Subcutaneous abdominal adipose tissue (tissue), 5 donors: ENCODE results near the gene COL24A1.

Experiments
- H3K27ac ChIP-seq: one replicate; pipeline ENCODE4 v1.7.0; 2013; ENCODE audit warnings: low read depth, mild to moderate bottlenecking, inconsistent platforms, low read length, moderate library complexity
- H3K27me3 ChIP-seq, 5 donors: one replicate each; pipeline ENCODE4 v1.7.0; 2013; ENCODE audit warnings: low read length in 5 of 5, inconsistent platforms in 1 of 5; ENCODE audit not compliant: control insufficient read depth in 5 of 5, insufficient read depth in 4 of 5
- H3K36me3 ChIP-seq, 5 donors: one replicate each; pipeline ENCODE4 v1.7.0; 2013; ENCODE audit warnings: low read length in 5 of 5; ENCODE audit not compliant: control insufficient read depth in 5 of 5, insufficient read depth in 5 of 5
- H3K4me1 ChIP-seq, 5 donors: one replicate each; pipeline ENCODE4 v1.7.0; 2013; ENCODE audit warnings: low read length in 5 of 5, mild to moderate bottlenecking in 3 of 5, moderate library complexity in 1 of 5; ENCODE audit not compliant: control insufficient read depth in 5 of 5, insufficient read depth in 5 of 5
- H3K4me3 ChIP-seq, 5 donors: one replicate each; pipeline ENCODE4 v1.7.0; 2013; ENCODE audit warnings: low read length in 5 of 5, low read depth in 1 of 5
- H3K9ac ChIP-seq, 5 donors: one replicate each; pipeline ENCODE4 v1.7.0; 2013; ENCODE audit warnings: low read length in 5 of 5, mild to moderate bottlenecking in 4 of 5, moderate library complexity in 3 of 5
- H3K9me3 ChIP-seq, 5 donors: one replicate each; pipeline ENCODE4 v1.7.0; 2013; ENCODE audit warnings: low read length in 5 of 5; ENCODE audit not compliant: control insufficient read depth in 5 of 5
- donor health status: healthy.
- donor health status: healthy.
- donor health status: healthy.
- donor health status: healthy.
- donor health status: healthy.

The COL24A1 gene

DNA sequence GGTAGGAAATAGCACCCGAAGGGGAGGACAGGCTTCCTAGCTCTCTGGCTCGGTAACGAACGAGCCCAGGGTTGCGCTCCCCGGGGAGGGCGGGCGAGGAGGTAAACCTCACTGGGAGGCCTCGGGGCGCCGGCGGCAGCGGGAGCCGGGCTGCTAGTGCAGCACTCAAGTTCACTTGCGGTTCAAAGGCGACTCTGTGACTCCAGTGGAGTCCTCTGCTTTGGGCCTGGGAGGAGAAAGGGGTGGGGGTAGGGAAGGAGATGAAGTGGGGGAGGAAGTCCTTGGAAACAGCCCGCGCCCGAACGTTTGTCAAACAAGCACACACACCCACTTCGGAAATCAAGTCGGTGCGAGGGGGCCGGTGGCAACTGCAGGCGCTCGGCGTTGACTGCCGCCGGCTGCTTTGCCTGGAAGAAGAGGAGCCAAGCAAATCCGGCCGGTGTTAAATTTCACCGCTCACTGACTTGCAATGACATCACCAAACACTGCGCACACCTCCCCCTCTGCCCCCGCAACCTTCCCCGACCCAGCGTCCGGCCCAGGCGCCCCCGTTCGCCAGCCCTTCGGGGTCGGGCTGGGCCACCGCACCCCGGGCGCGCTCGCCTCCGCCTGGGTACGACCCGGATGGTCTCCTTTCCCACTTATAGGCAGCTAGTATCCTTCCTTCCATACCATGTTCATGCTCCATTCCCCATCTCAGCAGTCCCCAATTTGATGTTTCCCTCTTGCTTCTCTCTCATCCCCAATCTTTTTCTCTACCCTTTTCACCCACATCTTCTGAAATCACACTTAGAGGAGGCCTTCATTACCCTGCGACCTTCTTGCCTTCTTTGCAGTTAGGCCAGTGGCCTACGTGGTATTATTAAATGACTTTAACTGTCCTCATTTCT is at the start of gene COL24A1:
TSS of gene COL24A1 (minus strand) at position 207 of the 890 bp plus-strand sequence. CDS start 376 bp downstream, outside the sequence.
- Histone ChIP-seq H3K9me3 (no peaks in the 10 kb centered on the region), H3K36me3 (no peaks in the 10 kb centered on the region), H3K9ac (peak within 1 kb of the TSS in 4 of 5 donors; percentile 10 to 62 (median 42)), H3K27me3 (peaks cover 3 to 16% (median 10%) of the 10 kb centered on the region in 5 donors), H3K4me3 (peak within 1 kb of the TSS; percentile 59 to 82 (median 67)), H3K4me1 (peaks cover 0 to 27% (median 24%) of the 10 kb centered on the region in 5 donors), H3K27ac (no peak within 1 kb of the TSS)

- Histone ChIP-seq H3K4me1 (no peaks in the 10 kb centered on the region), H3K4me3 (no peak overlapping the region), H3K9me3 (no peaks in the 10 kb centered on the region), H3K27me3 (no peaks in the 10 kb centered on the region), H3K36me3 (no peaks in the 10 kb centered on the region), H3K27ac (no peak overlapping the region), H3K9ac (no peak overlapping the region)
Measured at GRCh38 chr1:86205741-86206140, 49.2 kb upstream of the COL24A1 start.

DNA sequence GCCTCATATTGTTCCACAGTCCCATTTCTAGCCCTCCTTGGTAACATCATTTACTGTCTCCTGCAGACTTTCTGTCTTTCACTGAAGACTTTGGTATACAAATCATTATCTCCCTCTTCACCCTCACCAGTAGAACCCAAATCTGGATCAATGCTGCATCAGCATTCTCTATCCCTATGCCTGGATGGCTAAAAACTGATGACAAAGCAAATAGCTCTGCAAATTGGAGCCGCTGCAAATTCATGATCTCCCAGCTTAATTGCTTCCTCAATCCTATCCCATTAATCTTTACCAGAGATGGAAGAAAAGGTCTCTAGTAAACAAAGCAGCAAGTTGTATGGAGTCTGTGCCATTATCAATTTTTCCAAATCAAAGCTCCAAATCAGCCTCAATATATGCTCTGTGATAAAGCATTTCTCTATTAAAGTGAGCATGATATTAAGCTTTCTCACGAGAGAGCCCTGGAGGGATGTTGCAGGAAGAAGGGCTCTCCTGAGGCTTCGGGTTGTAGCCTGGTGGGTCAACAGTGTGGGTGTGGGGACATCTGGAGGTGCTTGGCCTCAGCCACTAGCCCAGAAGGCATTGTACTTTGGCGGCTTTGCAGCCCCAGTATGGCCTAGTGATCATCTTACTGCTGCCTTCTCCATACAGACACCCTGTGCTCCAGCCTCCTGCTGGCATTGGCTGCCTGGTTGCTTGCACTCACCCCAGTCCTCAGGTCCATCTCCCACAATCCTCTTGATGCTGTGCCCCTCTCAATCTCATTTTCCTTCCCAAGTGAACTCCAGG is 46.2 kb upstream of the COL24A1 start:
- H3K27ac ChIP-seq = no peak overlapping the region

GRCh38 chr1:86201311-86201710 is 44.7 kb upstream of the COL24A1 start:
- Histone ChIP-seq H3K36me3 (no peaks in the 10 kb centered on the region), H3K4me3 (no peak overlapping the region), H3K4me1 (no peaks in the 10 kb centered on the region), H3K27ac (no peak overlapping the region), H3K9ac (no peak overlapping the region), H3K27me3 (no peaks in the 10 kb centered on the region), H3K9me3 (no peaks in the 10 kb centered on the region)

More for the DNA sequence above, 46.2 kb upstream of the COL24A1 start:
- no peak overlapping the region for H3K9ac ChIP-seq
- no peaks in the 10 kb centered on the region for H3K27me3 ChIP-seq
- H3K4me3 ChIP-seq = no peak overlapping the region
- no peaks in the 10 kb centered on the region for H3K36me3 ChIP-seq
- no peaks in the 10 kb centered on the region for H3K4me1 ChIP-seq
- no peaks in the 10 kb centered on the region for H3K9me3 ChIP-seq

DNA sequence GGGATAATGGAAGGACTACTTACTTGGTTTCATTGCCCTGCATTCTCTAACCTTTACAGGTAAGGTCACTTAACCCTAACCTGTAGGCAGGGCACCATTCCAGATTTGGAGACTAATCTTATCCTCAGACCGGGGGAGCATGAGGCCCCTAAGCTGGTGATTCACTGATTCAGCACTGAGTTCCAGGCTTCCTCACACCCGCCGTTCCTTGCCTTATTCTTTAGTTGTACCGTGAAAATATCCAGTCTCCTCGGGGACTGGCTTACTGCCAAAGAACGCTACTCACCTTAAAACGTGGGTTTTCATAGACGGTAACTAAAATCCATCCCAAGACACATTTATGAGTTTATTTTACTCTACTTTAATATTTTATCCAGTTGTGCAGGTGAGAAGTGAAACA is 44.3 kb upstream of the COL24A1 start:
- no peak overlapping the region for H3K27ac ChIP-seq
- no peak overlapping the region for H3K4me3 ChIP-seq
- no peak overlapping the region for H3K9ac ChIP-seq
- no peaks in the 10 kb centered on the region for H3K9me3 ChIP-seq
- no peaks in the 10 kb centered on the region for H3K4me1 ChIP-seq
- no peaks in the 10 kb centered on the region for H3K27me3 ChIP-seq
- no peaks in the 10 kb centered on the region for H3K36me3 ChIP-seq

GRCh38 chr1:86197206-86197855 is 40.8 kb upstream of the COL24A1 start:
- Histone ChIP-seq H3K27me3 (no peaks in the 10 kb centered on the region), H3K36me3 (no peaks in the 10 kb centered on the region), H3K9ac (no peak overlapping the region), H3K4me3 (no peak overlapping the region), H3K4me1 (no peaks in the 10 kb centered on the region), H3K9me3 (no peaks in the 10 kb centered on the region), H3K27ac (no peak overlapping the region)

DNA sequence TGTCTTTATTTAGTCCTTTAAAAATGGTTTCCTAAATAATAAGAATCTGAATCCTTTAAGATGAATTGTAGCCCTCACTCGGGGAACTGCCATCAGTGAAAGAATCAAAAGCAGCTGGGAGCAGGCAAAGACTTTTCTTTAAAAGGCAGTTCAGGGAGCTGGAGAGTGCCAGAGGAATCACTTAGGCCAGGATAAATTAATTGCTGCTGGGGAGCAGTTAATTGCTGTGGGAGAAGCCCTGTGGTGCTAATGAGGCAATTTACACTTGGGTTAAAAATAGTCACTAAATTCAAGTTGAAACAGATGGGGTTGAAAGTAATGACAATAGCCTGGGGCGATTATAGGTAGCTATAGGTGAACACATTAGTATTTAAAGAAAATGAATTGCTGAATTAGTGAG is 38.7 kb upstream of the COL24A1 start:
- no peak overlapping the region for H3K27ac ChIP-seq
- H3K27me3 ChIP-seq = no peaks in the 10 kb centered on the region
- no peak overlapping the region for H3K9ac ChIP-seq
- H3K4me3 ChIP-seq = no peak overlapping the region
- H3K9me3 ChIP-seq = no peaks in the 10 kb centered on the region
- H3K36me3 ChIP-seq = no peaks in the 10 kb centered on the region
- no peaks in the 10 kb centered on the region for H3K4me1 ChIP-seq

GRCh38 chr1:86194491-86195034 is 38.0 kb upstream of the COL24A1 start:
- H3K4me3 ChIP-seq = no peak overlapping the region
- no peaks in the 10 kb centered on the region for H3K4me1 ChIP-seq
- no peak overlapping the region for H3K9ac ChIP-seq

DNA sequence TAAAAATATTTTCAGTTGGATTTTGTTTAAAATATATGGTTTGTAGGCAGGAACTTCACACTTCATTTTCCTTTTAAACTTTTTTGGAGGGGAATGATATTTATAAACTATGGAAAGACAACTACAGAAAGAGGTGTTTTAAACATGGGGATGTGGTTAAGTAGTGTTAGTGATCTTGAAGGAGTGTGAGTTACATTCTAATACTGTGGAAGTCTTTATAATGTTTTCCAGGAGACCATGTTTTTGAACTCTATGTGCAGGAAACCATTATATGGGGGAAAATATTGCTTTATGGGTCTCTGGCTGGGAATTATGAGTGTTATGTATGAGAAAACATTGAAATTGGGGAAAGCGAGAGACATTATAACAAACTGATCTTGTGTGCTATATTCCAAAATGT is 35.8 kb upstream of the COL24A1 start:
- H3K27ac ChIP-seq = no peak overlapping the region
- H3K36me3 ChIP-seq = no peaks in the 10 kb centered on the region
- H3K27me3 ChIP-seq = no peaks in the 10 kb centered on the region
- no peaks in the 10 kb centered on the region for H3K9me3 ChIP-seq
- H3K9ac ChIP-seq = no peak overlapping the region
- H3K4me3 ChIP-seq = no peak overlapping the region
- H3K4me1 ChIP-seq = no peaks in the 10 kb centered on the region

More at GRCh38 chr1:86194491-86195034, 38.0 kb upstream of the COL24A1 start:
- Histone ChIP-seq H3K27me3 (no peaks in the 10 kb centered on the region), H3K36me3 (no peaks in the 10 kb centered on the region), H3K27ac (no peak overlapping the region), H3K9me3 (no peaks in the 10 kb centered on the region)
